Spleen (tissue), 11 donors: ENCODE data around the gene PPM1A. TPM values are rescaled to one million over a fixed set of nuclear protein-coding genes. Genes with fewer than 3 reads are reported as not detected.

Experiments
- DNase-seq: peaks from one replicate; pipeline ENCODE4 v3.0.0-alpha.2; 2020
- H3K27ac ChIP-seq, 8 donors: fragments of 200-600 bp; sonication (generic) in 7 of 8; 1 replicate in 4 of 8; 2 replicates in 4 of 8; pipeline versions ENCODE4 v1.5.0 to v1.8.0; 2016 to 2021; ENCODE audit warnings: inconsistent platforms in 4 of 8, mild to moderate bottlenecking in 4 of 8, moderate library complexity in 1 of 8
- H3K27me3 ChIP-seq, 7 donors: fragments of 200-600 bp; sonication (generic) in 6 of 7; replicated peaks in 1 of 7; 1 replicate in 4 of 7; 2 replicates in 3 of 7; pipeline versions ENCODE4 v1.5.0 to v1.8.0; 2016 to 2021; ENCODE audit warnings: inconsistent platforms in 3 of 7, mild to moderate bottlenecking in 1 of 7
- H3K36me3 ChIP-seq, 6 donors: fragments of 200-600 bp; sonication (generic) in 5 of 6; 1 replicate in 4 of 6; 2 replicates in 2 of 6; pipeline versions ENCODE4 v1.5.0 to v1.8.0; 2016 to 2021; ENCODE audit warnings: inconsistent platforms in 2 of 6
- H3K4me1 ChIP-seq, 6 donors: fragments of 200-600 bp; sonication (generic) in 5 of 6; 1 replicate in 3 of 6; 2 replicates in 3 of 6; pipeline versions ENCODE4 v1.5.0 to v1.8.0; 2016 to 2021; ENCODE audit warnings: inconsistent platforms in 3 of 6
- H3K4me3 ChIP-seq, 8 donors: fragments of 200-600 bp; sonication (generic) in 7 of 8; 1 replicate in 4 of 8; 2 replicates in 4 of 8; pipeline versions ENCODE4 v1.5.0 to v1.8.0; 2016 to 2021; ENCODE audit warnings: inconsistent platforms in 4 of 8, mild to moderate bottlenecking in 4 of 8, moderate library complexity in 2 of 8
- H3K9me3 ChIP-seq, 8 donors: fragments of 200-600 bp; sonication (generic) in 7 of 8; 1 replicate in 4 of 8; 2 replicates in 4 of 8; pipeline versions ENCODE4 v1.5.0 to v1.8.0; 2016 to 2021; ENCODE audit warnings: inconsistent platforms in 4 of 8
- POLR2A ChIP-seq, 3 donors: fragments of 450-650 bp; IDR thresholded peaks; one replicate each; pipeline ENCODE4 v1.5.1; 2017; ENCODE audit warnings: antibody characterized with exemption in 3 of 3, mild to moderate bottlenecking in 1 of 3
- POLR2AphosphoS5 ChIP-seq, 3 donors: sonication (generic); formaldehyde crosslinking; IDR thresholded peaks; one replicate each; pipeline ENCODE4 v1.5.1; 2017; ENCODE audit warnings: antibody characterized with exemption in 3 of 3
- WGBS, 5 donors: extraction: QIAGEN DNeasy Blood & Tissue Kit in 3 of 5; methylation state at CpG; one replicate each; pipeline versions ENCODE4 v1.1.5 to v1.1.7; 2013 to 2018; 5-methylcytosine and 5-hydroxymethylcytosine counted together
- intact Hi-C: fragments of 100-400 bp; cut with DNase I; formaldehyde crosslinking; loops from one replicate; pipeline ENCODE4 v1.15.0; 2023; ENCODE audit warnings: low total_unique reads
- polyA plus RNA-seq, 3 donors: library from polyadenylated mRNA; stranded (reverse); fragments of 200-250 nt; gene quantifications; one replicate each; pipeline ENCODE4 v1.2.1, GENCODE V29; 2013
- total RNA-seq, 7 donors: library from RNA; depleted of rRNA in 3 of 7; stranded (reverse); fragments of >200 nt in 3 of 7; fragmentation: NEBNext Ultra II Directional in 4 of 7; extraction: Animal tissue kit (Norgen Biotek cat#: 25700) in 4 of 7; gene quantifications; one replicate each; pipeline versions ENCODE4 v1.1.0 to v1.2.1, GENCODE V29; 2016 to 2021
- TF ChIP-seq, protein P1 (sequence below), 11 experiments: fragments of 200-600 bp in 7 of 11; fragments of 450-650 bp in 4 of 11; sonication (generic) in 4 of 11; IDR thresholded peaks in 8 of 11; conservative IDR thresholded peaks in 3 of 11; 1 replicate in 7 of 11; 2 replicates in 4 of 11; pipeline versions ENCODE4 v1.4.0 to v1.8.0; 2016 to 2021; ENCODE audit warnings: antibody characterized with exemption in 11 of 11, inconsistent platforms in 4 of 11, mild to moderate bottlenecking in 1 of 11
- donor health status: healthy with polysubstance abuse.
- donor health status: DM: no; HTN: no; CAD: no; lungs with moderate emphysema.
- donor health status: DM: no; HTN: no; CAD: no.
- donor health status: Bipolar disorder and iron deficiency.
- donor health status: healthy.
- donor health status: DM: no; HTN: no; CAD: no.
- donor health status: DM: yes; HTN: yes; CAD: no.

The PPM1A gene
- total and polyA plus RNA-seq, 10 donors, result 15.5 to 63.0 (median 45.0) TPM

DNA sequence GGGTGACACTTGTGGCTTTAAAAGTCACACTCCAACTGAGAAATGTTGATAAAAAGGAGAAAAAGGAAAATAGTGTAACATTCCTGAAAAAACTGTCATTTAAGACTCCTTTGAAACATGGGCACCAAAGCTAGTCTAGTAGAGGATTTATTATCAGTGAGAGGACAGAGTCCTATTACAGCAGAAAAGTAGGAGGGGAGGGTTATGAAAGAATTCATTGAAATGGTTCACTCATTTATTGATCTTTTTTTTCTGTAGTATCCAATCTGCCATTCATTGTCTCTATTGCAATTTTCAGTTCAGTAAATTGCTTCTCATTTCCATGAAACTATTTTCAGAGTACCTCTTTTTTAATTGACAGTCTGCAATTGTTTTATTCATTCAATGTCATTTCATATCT is 25.4 kb downstream of the PPM1A start:
- DNase-seq, result no peak
- intact Hi-C loops, result no loop called here
- H3K27me3 ChIP-seq, result no peaks in the 10 kb centered on the region
- peaks cover 0 to 13% (median 0%) of the 10 kb centered on the region in 6 donors for H3K36me3 ChIP-seq
- H3K4me1 ChIP-seq, result peaks cover 0 to 86% (median 42%) of the 10 kb centered on the region in 6 donors
- no peak for TF ChIP-seq POLR2A (IDR thresholded peaks at IDR 0.05)
- H3K27ac ChIP-seq, result no peak overlapping the region
- no peak overlapping the region for H3K4me3 ChIP-seq
- peaks cover 0 to 2% (median 0%) of the 10 kb centered on the region in 8 donors for H3K9me3 ChIP-seq

DNA sequence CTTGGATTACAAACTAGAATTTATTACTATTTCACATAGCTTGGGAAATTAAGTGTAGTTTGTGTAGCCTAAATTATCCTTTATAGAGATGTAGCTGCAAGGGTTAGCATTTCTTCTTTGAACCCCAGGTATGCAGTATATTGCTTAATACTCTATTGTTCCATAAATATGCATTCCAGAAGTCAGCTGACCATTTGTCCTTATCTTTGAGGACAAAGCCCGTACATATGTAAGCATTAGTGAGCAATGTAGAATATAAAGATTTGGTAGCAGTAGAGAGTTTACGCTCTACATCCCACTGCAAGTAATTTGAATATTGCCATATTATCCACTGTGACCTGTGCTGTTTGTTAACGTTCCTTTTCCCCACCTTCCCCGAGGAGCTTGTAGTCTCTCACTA is 26.9 kb downstream of the PPM1A start:
- TF ChIP-seq POLR2A (IDR thresholded peaks at IDR 0.05) (no peak), POLR2AphosphoS5 (IDR thresholded peaks at IDR 0.05) (no peak)
- TF ChIP-seq, protein P1, sequence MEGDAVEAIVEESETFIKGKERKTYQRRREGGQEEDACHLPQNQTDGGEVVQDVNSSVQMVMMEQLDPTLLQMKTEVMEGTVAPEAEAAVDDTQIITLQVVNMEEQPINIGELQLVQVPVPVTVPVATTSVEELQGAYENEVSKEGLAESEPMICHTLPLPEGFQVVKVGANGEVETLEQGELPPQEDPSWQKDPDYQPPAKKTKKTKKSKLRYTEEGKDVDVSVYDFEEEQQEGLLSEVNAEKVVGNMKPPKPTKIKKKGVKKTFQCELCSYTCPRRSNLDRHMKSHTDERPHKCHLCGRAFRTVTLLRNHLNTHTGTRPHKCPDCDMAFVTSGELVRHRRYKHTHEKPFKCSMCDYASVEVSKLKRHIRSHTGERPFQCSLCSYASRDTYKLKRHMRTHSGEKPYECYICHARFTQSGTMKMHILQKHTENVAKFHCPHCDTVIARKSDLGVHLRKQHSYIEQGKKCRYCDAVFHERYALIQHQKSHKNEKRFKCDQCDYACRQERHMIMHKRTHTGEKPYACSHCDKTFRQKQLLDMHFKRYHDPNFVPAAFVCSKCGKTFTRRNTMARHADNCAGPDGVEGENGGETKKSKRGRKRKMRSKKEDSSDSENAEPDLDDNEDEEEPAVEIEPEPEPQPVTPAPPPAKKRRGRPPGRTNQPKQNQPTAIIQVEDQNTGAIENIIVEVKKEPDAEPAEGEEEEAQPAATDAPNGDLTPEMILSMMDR (IDR thresholded peaks at IDR 0.05 in 8 of 11, conservative IDR thresholded peaks at IDR 0.05 in 3 of 11), result no peak
- 67 to 77% (median 68%) methylated on average over 4 of the region's 4 CpGs for WGBS, 5 donors
- intact Hi-C loops, result no loop called here
- Histone ChIP-seq H3K27ac (no peak overlapping the region), H3K4me3 (no peak overlapping the region), H3K9me3 (no peaks in the 10 kb centered on the region), H3K4me1 (peaks cover 0 to 94% (median 42%) of the 10 kb centered on the region in 6 donors), H3K27me3 (no peaks in the 10 kb centered on the region), H3K36me3 (peaks cover 0 to 12% (median 0%) of the 10 kb centered on the region in 6 donors)
- no peak for DNase-seq

DNA sequence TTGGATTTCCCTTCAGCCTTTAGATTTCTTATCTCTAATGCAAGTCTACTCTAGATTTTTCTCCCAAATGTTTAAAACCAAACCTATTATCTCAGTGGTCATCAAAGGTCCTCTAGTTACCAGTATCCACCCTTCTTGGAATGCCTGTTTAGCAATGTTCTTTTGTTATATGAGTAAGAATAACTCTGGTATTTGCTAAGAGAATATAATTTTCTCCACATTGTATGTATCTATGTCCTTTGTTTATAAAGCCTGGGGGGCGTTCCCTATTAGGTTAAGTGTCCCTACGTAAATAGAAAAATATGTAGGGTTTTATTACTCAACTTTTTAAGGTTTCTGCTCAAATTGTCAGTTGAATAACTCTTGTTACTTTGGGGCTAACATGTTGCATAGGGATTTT is 27.3 kb downstream of the PPM1A start:
- H3K4me3 ChIP-seq, result no peak overlapping the region
- H3K27ac ChIP-seq, result no peak overlapping the region
- H3K36me3 ChIP-seq, result peaks cover 0 to 9% (median 0%) of the 10 kb centered on the region in 6 donors
- no peaks in the 10 kb centered on the region for H3K9me3 ChIP-seq
- intact Hi-C loops, result no loop called here
- WGBS, 5 donors, result 82 to 100% (median 86%) methylated on average over 2 of the region's 2 CpGs
- TF ChIP-seq POLR2AphosphoS5 (IDR thresholded peaks at IDR 0.05), result no peak
- no peak for TF ChIP-seq POLR2A (IDR thresholded peaks at IDR 0.05)
- TF ChIP-seq, protein P1 (IDR thresholded peaks at IDR 0.05 in 8 of 11, conservative IDR thresholded peaks at IDR 0.05 in 3 of 11), result no peak
- DNase-seq, result no peak
- no peaks in the 10 kb centered on the region for H3K27me3 ChIP-seq
- H3K4me1 ChIP-seq, result peaks cover 0 to 90% (median 39%) of the 10 kb centered on the region in 6 donors

DNA sequence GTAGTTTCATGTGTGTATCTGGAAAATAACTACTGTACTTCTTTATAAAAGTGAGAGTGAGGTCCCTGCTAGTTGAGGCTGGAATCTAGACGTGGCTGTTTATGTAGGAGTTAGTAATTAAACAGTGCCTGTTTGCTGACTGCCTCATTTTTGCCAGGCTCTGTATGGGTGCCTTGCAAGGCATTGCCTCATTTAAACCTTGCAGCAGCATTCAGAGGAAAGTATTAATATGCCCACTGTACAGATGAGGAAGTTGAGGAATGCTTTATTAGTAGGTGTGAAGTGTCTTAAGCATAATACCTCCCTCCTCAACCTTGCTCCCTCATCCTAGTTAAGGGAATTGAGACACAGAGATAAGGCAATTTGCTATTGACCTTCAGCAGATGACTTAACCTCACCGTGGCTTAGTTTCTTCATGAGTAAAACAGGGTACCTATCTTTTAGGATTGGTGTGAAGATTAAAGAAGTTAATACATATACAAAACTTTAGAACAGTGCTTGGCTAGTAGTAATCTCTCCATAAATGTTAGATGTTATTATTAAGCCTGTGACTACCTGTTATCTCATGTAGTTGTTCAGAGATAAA is 28.7 kb downstream of the PPM1A start:
- 73 to 87% (median 75%) methylated on average over 2 of the region's 2 CpGs for WGBS, 5 donors
- no peak for DNase-seq
- peaks cover 0 to 76% (median 35%) of the 10 kb centered on the region in 6 donors for H3K4me1 ChIP-seq
- no peaks in the 10 kb centered on the region for H3K9me3 ChIP-seq
- H3K4me3 ChIP-seq, result no peak overlapping the region
- intact Hi-C loops, result no loop called here
- TF ChIP-seq POLR2A (IDR thresholded peaks at IDR 0.05), result no peak
- TF ChIP-seq, protein P1 (IDR thresholded peaks at IDR 0.05 in 8 of 11, conservative IDR thresholded peaks at IDR 0.05 in 3 of 11), result no peak
- no peak for TF ChIP-seq POLR2AphosphoS5 (IDR thresholded peaks at IDR 0.05)
- peaks cover 0 to 14% (median 2%) of the 10 kb centered on the region in 6 donors for H3K36me3 ChIP-seq
- H3K27me3 ChIP-seq, result no peaks in the 10 kb centered on the region
- H3K27ac ChIP-seq, result no peak overlapping the region
